NCI-H128 (cell line): Measurements from ENCODE around the gene RGL2.

Experiments used
- DNase-seq: peaks from one replicate; lab custom pipeline; 2025; ENCODE audit not compliant: unreplicated experiment; lab: John Stamatoyannopoulos, UW

The RGL2 gene

GRCh38 chr6:33316603-33317418 lies 18.1 kb upstream of the RGL2 start:
- DNase-seq, result no peak

GRCh38 chr6:33315793-33316602 lies 17.3 kb upstream of the RGL2 start:
- DNase-seq, result no peak

- DNase-seq, result no peak
Observed at GRCh38 chr6:33314943-33315792, 16.4 kb upstream of the RGL2 start.

- no peak for DNase-seq
Observed at GRCh38 chr6:33314515-33314942, 15.8 kb upstream of the RGL2 start.

GRCh38 chr6:33313709-33314514 lies 15.2 kb upstream of the RGL2 start, which contains the start of gene TAPBP:
TSS of gene TAPBP (minus strand) at chr6:33314078. CDS start at chr6:33314041, 37 bp downstream.
- DNase-seq, result peak; percentile 19

- no peak for DNase-seq
Observed at GRCh38 chr6:33313105-33313708, 14.5 kb upstream of the RGL2 start.

- DNase-seq, result peak; percentile 91
Observed at GRCh38 chr6:33312361-33313104, 13.8 kb upstream of the RGL2 start.

- DNase-seq, result no peak
Observed at GRCh38 chr6:33306356-33306755, 7.6 kb upstream of the RGL2 start.

- no peak for DNase-seq
Observed at GRCh38 chr6:33305052-33305451, 6.3 kb upstream of the RGL2 start.

- no peak for DNase-seq
Observed at GRCh38 chr6:33304216-33304615, 5.5 kb upstream of the RGL2 start.

- no peak for DNase-seq
Observed at GRCh38 chr6:33301877-33302276, 3.1 kb upstream of the RGL2 start.

GRCh38 chr6:33299237-33299944 lies 649 bp upstream of the RGL2 start:
- peak; percentile 84 for DNase-seq

- DNase-seq, result no peak
Observed at GRCh38 chr6:33297956-33298772, 578 bp downstream of the RGL2 start.

- DNase-seq, result no peak
Observed at GRCh38 chr6:33297406-33297955, 1.3 kb downstream of the RGL2 start.

GRCh38 chr6:33296797-33297405 lies 1.8 kb downstream of the RGL2 start:
- DNase-seq, result no peak

GRCh38 chr6:33295621-33296369 lies 2.9 kb downstream of the RGL2 start:
- no peak for DNase-seq
